ENCODE data around the gene TEC.
A peak's percentile ranks its signal among the peaks of the same experiment; 100 is the strongest.

- TF ChIP-seq CTCF (IDR thresholded peaks at IDR 0.05) (peak; percentile 62 to 64 (median 64)), POLR2A (IDR thresholded peaks at IDR 0.05) (no peak)
Measured at GRCh38 chr4:48109413-48110263, 160.0 kb downstream of the TEC start.
